Measurements from ENCODE around the gene GATA3. TPM values are rescaled to one million over a fixed set of nuclear protein-coding genes. Genes with fewer than 3 reads are reported as not detected.

GATA3 gene
- polyA plus RNA-seq, 1 donor, result 0.84 TPM

- Histone ChIP-seq H3K27ac (ENCODE audit: low read length) (no peak overlapping the region), H3K4me1 (ENCODE audit: control insufficient read depth, insufficient read depth, low read length) (no peaks in the 10 kb centered on the region), H3K36me3 (ENCODE audit: control insufficient read depth, insufficient read depth, low read length) (no peaks in the 10 kb centered on the region), H3K9me3 (ENCODE audit: control insufficient read depth, low read depth, low read length) (no peaks in the 10 kb centered on the region), H3K27me3 (ENCODE audit: control insufficient read depth, insufficient read depth, low read length) (peaks cover 60% of the 10 kb centered on the region), H3K4me3 (ENCODE audit: low read length) (no peak overlapping the region)
- no peak for DNase-seq
- 80% methylated on average over 1 of the region's 1 CpG for WGBS (ENCODE audit: insufficient coverage, low lambda C conversion rate)
Observed at GRCh38 chr10:8066124-8066523, 11.6 kb downstream of the GATA3 start.

- H3K27ac ChIP-seq (ENCODE audit: low read length), result no peak overlapping the region
- peaks cover 53% of the 10 kb centered on the region for H3K27me3 ChIP-seq (ENCODE audit: control insufficient read depth, insufficient read depth, low read length)
- no peak overlapping the region for H3K4me3 ChIP-seq (ENCODE audit: low read length)
- H3K9me3 ChIP-seq (ENCODE audit: control insufficient read depth, low read depth, low read length), result no peaks in the 10 kb centered on the region
- no peaks in the 10 kb centered on the region for H3K36me3 ChIP-seq (ENCODE audit: control insufficient read depth, insufficient read depth, low read length)
- DNase-seq, result no peak
- no CpG with 5 or more reads among the region's 2 CpGs for WGBS (ENCODE audit: insufficient coverage, low lambda C conversion rate)
- H3K4me1 ChIP-seq (ENCODE audit: control insufficient read depth, insufficient read depth, low read length), result no peaks in the 10 kb centered on the region
Observed at GRCh38 chr10:8066797-8067196, 12.3 kb downstream of the GATA3 start.

- Histone ChIP-seq H3K9me3 (ENCODE audit: control insufficient read depth, low read depth, low read length) (no peaks in the 10 kb centered on the region), H3K36me3 (ENCODE audit: control insufficient read depth, insufficient read depth, low read length) (no peaks in the 10 kb centered on the region), H3K27me3 (ENCODE audit: control insufficient read depth, insufficient read depth, low read length) (peaks cover 40% of the 10 kb centered on the region), H3K4me3 (ENCODE audit: low read length) (no peak overlapping the region), H3K27ac (ENCODE audit: low read length) (no peak overlapping the region), H3K4me1 (ENCODE audit: control insufficient read depth, insufficient read depth, low read length) (no peaks in the 10 kb centered on the region)
- WGBS (ENCODE audit: insufficient coverage, low lambda C conversion rate), result no CpG with 5 or more reads among the region's 7 CpGs
- no peak for DNase-seq
Observed at GRCh38 chr10:8069108-8069507, 14.6 kb downstream of the GATA3 start.

- no peaks in the 10 kb centered on the region for H3K4me1 ChIP-seq (ENCODE audit: control insufficient read depth, insufficient read depth, low read length)
- H3K27me3 ChIP-seq (ENCODE audit: control insufficient read depth, insufficient read depth, low read length), result peaks cover 35% of the 10 kb centered on the region
- 75% methylated on average over 1 of the region's 7 CpGs for WGBS (ENCODE audit: insufficient coverage, low lambda C conversion rate)
- no peak overlapping the region for H3K27ac ChIP-seq (ENCODE audit: low read length)
- H3K36me3 ChIP-seq (ENCODE audit: control insufficient read depth, insufficient read depth, low read length), result no peaks in the 10 kb centered on the region
- H3K9me3 ChIP-seq (ENCODE audit: control insufficient read depth, low read depth, low read length), result no peaks in the 10 kb centered on the region
- no peak overlapping the region for H3K4me3 ChIP-seq (ENCODE audit: low read length)
- DNase-seq, result no peak
Observed at GRCh38 chr10:8069627-8070026, 15.1 kb downstream of the GATA3 start.

GRCh38 chr10:8070440-8070839 is 16.0 kb downstream of the GATA3 start:
- Histone ChIP-seq H3K9me3 (ENCODE audit: control insufficient read depth, low read depth, low read length) (no peaks in the 10 kb centered on the region), H3K4me3 (ENCODE audit: low read length) (no peak overlapping the region), H3K27me3 (ENCODE audit: control insufficient read depth, insufficient read depth, low read length) (peaks cover 34% of the 10 kb centered on the region), H3K36me3 (ENCODE audit: control insufficient read depth, insufficient read depth, low read length) (no peaks in the 10 kb centered on the region), H3K27ac (ENCODE audit: low read length) (no peak overlapping the region), H3K4me1 (ENCODE audit: control insufficient read depth, insufficient read depth, low read length) (no peaks in the 10 kb centered on the region)
- WGBS (ENCODE audit: insufficient coverage, low lambda C conversion rate), result 100% methylated on average over 1 of the region's 6 CpGs
- DNase-seq, result no peak

- Histone ChIP-seq H3K27me3 (ENCODE audit: control insufficient read depth, insufficient read depth, low read length) (peaks cover 38% of the 10 kb centered on the region), H3K4me3 (ENCODE audit: low read length) (no peak overlapping the region), H3K9me3 (ENCODE audit: control insufficient read depth, low read depth, low read length) (no peaks in the 10 kb centered on the region), H3K27ac (ENCODE audit: low read length) (no peak overlapping the region), H3K36me3 (ENCODE audit: control insufficient read depth, insufficient read depth, low read length) (no peaks in the 10 kb centered on the region), H3K4me1 (ENCODE audit: control insufficient read depth, insufficient read depth, low read length) (no peaks in the 10 kb centered on the region)
- WGBS (ENCODE audit: insufficient coverage, low lambda C conversion rate), result 83% methylated on average over 1 of the region's 3 CpGs
- DNase-seq, result no peak
Observed at GRCh38 chr10:8071006-8071405, 16.5 kb downstream of the GATA3 start.

- no peak overlapping the region for H3K4me3 ChIP-seq (ENCODE audit: low read length)
- H3K27ac ChIP-seq (ENCODE audit: low read length), result no peak overlapping the region
- peaks cover 34% of the 10 kb centered on the region for H3K27me3 ChIP-seq (ENCODE audit: control insufficient read depth, insufficient read depth, low read length)
- no peaks in the 10 kb centered on the region for H3K9me3 ChIP-seq (ENCODE audit: control insufficient read depth, low read depth, low read length)
- H3K4me1 ChIP-seq (ENCODE audit: control insufficient read depth, insufficient read depth, low read length), result no peaks in the 10 kb centered on the region
- WGBS (ENCODE audit: insufficient coverage, low lambda C conversion rate), result no CpG with 5 or more reads among the region's 5 CpGs
- no peak for DNase-seq
- H3K36me3 ChIP-seq (ENCODE audit: control insufficient read depth, insufficient read depth, low read length), result no peaks in the 10 kb centered on the region
Observed at GRCh38 chr10:8071666-8072065, 17.2 kb downstream of the GATA3 start.

GRCh38 chr10:8072211-8072610 is 17.7 kb downstream of the GATA3 start:
- no peak for DNase-seq
- Histone ChIP-seq H3K27me3 (ENCODE audit: control insufficient read depth, insufficient read depth, low read length) (peaks cover 30% of the 10 kb centered on the region), H3K4me3 (ENCODE audit: low read length) (no peak overlapping the region), H3K4me1 (ENCODE audit: control insufficient read depth, insufficient read depth, low read length) (no peaks in the 10 kb centered on the region), H3K36me3 (ENCODE audit: control insufficient read depth, insufficient read depth, low read length) (no peaks in the 10 kb centered on the region), H3K27ac (ENCODE audit: low read length) (no peak overlapping the region), H3K9me3 (ENCODE audit: control insufficient read depth, low read depth, low read length) (no peaks in the 10 kb centered on the region)
- WGBS (ENCODE audit: insufficient coverage, low lambda C conversion rate), result no CpG with 5 or more reads among the region's 4 CpGs

GRCh38 chr10:8073691-8074416 is 19.4 kb downstream of the GATA3 start:
- H3K27ac ChIP-seq (ENCODE audit: low read length), result no peak overlapping the region

GRCh38 chr10:8074881-8075280 is 20.4 kb downstream of the GATA3 start:
- H3K27ac ChIP-seq (ENCODE audit: low read length), result no peak overlapping the region
- WGBS (ENCODE audit: insufficient coverage, low lambda C conversion rate), result 93% methylated on average over 6 of the region's 14 CpGs
- no peaks in the 10 kb centered on the region for H3K4me1 ChIP-seq (ENCODE audit: control insufficient read depth, insufficient read depth, low read length)
- H3K36me3 ChIP-seq (ENCODE audit: control insufficient read depth, insufficient read depth, low read length), result no peaks in the 10 kb centered on the region
- peaks cover 32% of the 10 kb centered on the region for H3K27me3 ChIP-seq (ENCODE audit: control insufficient read depth, insufficient read depth, low read length)
- no peaks in the 10 kb centered on the region for H3K9me3 ChIP-seq (ENCODE audit: control insufficient read depth, low read depth, low read length)
- DNase-seq, result no peak
- no peak overlapping the region for H3K4me3 ChIP-seq (ENCODE audit: low read length)

More at GRCh38 chr10:8073691-8074416, 19.4 kb downstream of the GATA3 start:
- Histone ChIP-seq H3K4me3 (ENCODE audit: low read length) (no peak overlapping the region), H3K27me3 (ENCODE audit: control insufficient read depth, insufficient read depth, low read length) (peaks cover 31% of the 10 kb centered on the region), H3K4me1 (ENCODE audit: control insufficient read depth, insufficient read depth, low read length) (no peaks in the 10 kb centered on the region), H3K9me3 (ENCODE audit: control insufficient read depth, low read depth, low read length) (no peaks in the 10 kb centered on the region), H3K36me3 (ENCODE audit: control insufficient read depth, insufficient read depth, low read length) (no peaks in the 10 kb centered on the region)
- DNase-seq, result no peak
- no CpG with 5 or more reads among the region's 15 CpGs for WGBS (ENCODE audit: insufficient coverage, low lambda C conversion rate)
